ENCODE measurements around the gene OAF. TPM values are rescaled to one million over a fixed set of nuclear protein-coding genes. Genes with fewer than 3 reads are reported as not detected.

Gene OAF
- total and polyA plus RNA-seq, 2 donors (not counting 1 experiment from before 2014, with no cell fraction given): 1.3 to 1.9 TPM

DNA sequence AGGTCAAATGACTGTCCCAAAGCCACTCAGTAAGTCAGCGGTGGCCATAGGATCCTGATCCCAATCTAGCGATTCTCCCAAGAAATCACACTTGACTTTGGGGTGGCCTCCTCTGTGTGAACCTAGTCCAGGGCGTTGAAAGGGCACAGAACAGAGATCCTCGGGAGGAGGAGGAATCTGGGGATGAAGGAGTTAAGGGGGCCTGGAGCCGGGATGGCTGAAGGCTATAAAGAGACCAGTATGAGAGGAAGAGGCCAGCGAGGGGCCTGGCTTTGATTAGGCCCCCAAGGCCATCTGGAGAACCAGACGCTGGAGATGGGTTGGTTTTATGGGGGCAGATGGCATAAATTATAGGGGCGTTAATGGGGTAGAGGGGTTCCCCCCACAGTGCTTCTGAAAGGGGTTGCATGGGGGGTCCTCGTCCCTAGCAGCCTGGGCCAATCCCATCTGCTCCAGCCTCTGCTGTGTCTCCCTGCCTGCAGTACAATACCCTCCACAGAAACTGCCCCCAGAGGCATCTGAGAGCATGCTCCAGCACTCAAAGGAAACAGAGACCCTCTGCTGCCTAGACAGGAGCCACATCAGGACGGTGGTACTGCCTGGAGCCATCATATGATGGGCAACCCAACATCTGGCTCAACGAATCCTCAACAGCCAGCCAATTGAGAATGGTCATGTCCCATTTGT lies 37.7 kb upstream of the OAF start:
- 78% methylated on average over 10 of the region's 11 CpGs for whole genome bisulfite sequencing (ENCODE audit: insufficient coverage)
- CTCF ChIA-PET: interaction anchor here (1.5 to 1.6 kb wide), 2 partner anchors 128 to 130 kb away, joined by 3 read pairs; no protein-coding TSS in a partner anchor

DNA sequence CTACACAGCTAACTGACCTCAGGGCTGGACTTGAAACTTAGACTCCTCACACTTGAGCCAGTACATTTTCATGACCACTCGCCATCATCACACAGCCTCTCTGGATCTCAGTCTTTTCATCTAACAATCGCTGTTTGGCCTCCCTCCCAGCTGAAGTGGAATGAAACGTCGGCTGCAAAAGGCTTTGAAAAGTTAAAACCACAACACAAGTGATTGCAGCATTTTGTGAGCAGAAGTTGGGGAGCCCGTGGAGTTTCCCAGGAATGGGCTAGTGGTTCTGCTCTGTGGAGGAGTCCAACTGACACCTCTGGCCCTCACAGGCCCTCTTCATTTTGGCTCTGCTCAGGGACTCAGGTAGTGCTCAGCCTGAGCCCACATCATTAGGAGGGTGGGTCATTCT lies 37.0 kb upstream of the OAF start:
- CTCF ChIA-PET: interaction anchor here (1.6 kb wide), 1 partner anchor 129 kb away, joined by 3 read pairs; no protein-coding TSS in a partner anchor
- intact Hi-C loops (cut with micrococcal nuclease): no loop called here
- Histone ChIP-seq H3K79me2 (ENCODE audit: control insufficient read depth, insufficient read depth, low read length) (no peaks in the 10 kb centered on the region), H3K36me3 (replicated peaks in 1 of 2; ENCODE audit: control extremely low read depth in 1 of 2, control insufficient read depth in 1 of 2, extremely low read depth in 1 of 2, insufficient read depth in 2 of 2, low read length in 1 of 2) (no peaks in the 10 kb centered on the region), H3K9me3 (ENCODE audit: control extremely low read depth in 1 of 3, control insufficient read depth in 2 of 3, insufficient read depth in 1 of 3, low read length in 2 of 3) (peaks cover 0 to 16% (median 0%) of the 10 kb centered on the region in 3 donors), H3K4me2 (replicated peaks; ENCODE audit: low read depth, low read length, poor library complexity, severe bottlenecking) (no peak overlapping the region), H4K20me1 (ENCODE audit: control insufficient read depth, insufficient read depth, low read length, poor library complexity, severe bottlenecking) (no peaks in the 10 kb centered on the region), H2AFZ (ENCODE audit: insufficient read depth, low read depth, low read length, poor library complexity, severe bottlenecking) (no peak overlapping the region), H3K4me1 (ENCODE audit: control insufficient read depth in 2 of 2, insufficient read depth in 2 of 2, low read length in 2 of 2) (peaks cover 14% of the 10 kb centered on the region in 2 donors), H3K4me3 (ENCODE audit: control extremely low read depth in 1 of 5, extremely low read depth in 1 of 5, insufficient read depth in 1 of 5, low read depth in 2 of 5, low read length in 4 of 5) (no peak overlapping the region), H3K27ac (ENCODE audit: low read length in 2 of 2) (no peak overlapping the region), H3K9ac (ENCODE audit: low read length) (no peak overlapping the region), H3K27me3 (replicated peaks in 1 of 4; ENCODE audit: control extremely low read depth in 1 of 4, control insufficient read depth in 3 of 4, insufficient read depth in 4 of 4, low read length in 3 of 4) (peaks cover 0 to 43% (median 18%) of the 10 kb centered on the region in 4 experiments)
- ATAC-seq (ENCODE audit: low read depth) (no peak), DNase-seq (no peak)
- Mint-ChIP-seq H3K27ac (no peak overlapping the region), H3K4me3 (no peak overlapping the region), H3K4me1 (peaks cover 10% of the 10 kb centered on the region), H3K27me3 (peaks cover 35% of the 10 kb centered on the region), H3K9me3 (ENCODE audit: insufficient read depth) (no peaks in the 10 kb centered on the region)
- TF ChIP-seq, protein P1, sequence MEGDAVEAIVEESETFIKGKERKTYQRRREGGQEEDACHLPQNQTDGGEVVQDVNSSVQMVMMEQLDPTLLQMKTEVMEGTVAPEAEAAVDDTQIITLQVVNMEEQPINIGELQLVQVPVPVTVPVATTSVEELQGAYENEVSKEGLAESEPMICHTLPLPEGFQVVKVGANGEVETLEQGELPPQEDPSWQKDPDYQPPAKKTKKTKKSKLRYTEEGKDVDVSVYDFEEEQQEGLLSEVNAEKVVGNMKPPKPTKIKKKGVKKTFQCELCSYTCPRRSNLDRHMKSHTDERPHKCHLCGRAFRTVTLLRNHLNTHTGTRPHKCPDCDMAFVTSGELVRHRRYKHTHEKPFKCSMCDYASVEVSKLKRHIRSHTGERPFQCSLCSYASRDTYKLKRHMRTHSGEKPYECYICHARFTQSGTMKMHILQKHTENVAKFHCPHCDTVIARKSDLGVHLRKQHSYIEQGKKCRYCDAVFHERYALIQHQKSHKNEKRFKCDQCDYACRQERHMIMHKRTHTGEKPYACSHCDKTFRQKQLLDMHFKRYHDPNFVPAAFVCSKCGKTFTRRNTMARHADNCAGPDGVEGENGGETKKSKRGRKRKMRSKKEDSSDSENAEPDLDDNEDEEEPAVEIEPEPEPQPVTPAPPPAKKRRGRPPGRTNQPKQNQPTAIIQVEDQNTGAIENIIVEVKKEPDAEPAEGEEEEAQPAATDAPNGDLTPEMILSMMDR (IDR thresholded peaks at IDR 0.05): no peak
- TF ChIP-seq EZH2 (IDR thresholded peaks at IDR 0.05; ENCODE audit: borderline replicate concordance, insufficient read depth, low read depth, low read length, poor library complexity, severe bottlenecking): no peak
- 80% methylated on average over 4 of the region's 5 CpGs for WGBS (ENCODE audit: insufficient coverage)
- POLR2A ChIA-PET: no interaction called here

More for the DNA sequence above, 37.7 kb upstream of the OAF start:
- Histone ChIP-seq H3K9ac (ENCODE audit: low read length) (no peak overlapping the region), H3K36me3 (replicated peaks in 1 of 2; ENCODE audit: control extremely low read depth in 1 of 2, control insufficient read depth in 1 of 2, extremely low read depth in 1 of 2, insufficient read depth in 2 of 2, low read length in 1 of 2) (no peaks in the 10 kb centered on the region), H2AFZ (ENCODE audit: insufficient read depth, low read depth, low read length, poor library complexity, severe bottlenecking) (no peak overlapping the region), H3K9me3 (ENCODE audit: control extremely low read depth in 1 of 3, control insufficient read depth in 2 of 3, insufficient read depth in 1 of 3, low read length in 2 of 3) (peaks cover 0 to 19% (median 0%) of the 10 kb centered on the region in 3 donors), H4K20me1 (ENCODE audit: control insufficient read depth, insufficient read depth, low read length, poor library complexity, severe bottlenecking) (no peaks in the 10 kb centered on the region), H3K4me1 (ENCODE audit: control insufficient read depth in 2 of 2, insufficient read depth in 2 of 2, low read length in 2 of 2) (peaks cover 17 to 19% of the 10 kb centered on the region in 2 donors), H3K4me2 (replicated peaks; ENCODE audit: low read depth, low read length, poor library complexity, severe bottlenecking) (no peak overlapping the region), H3K27ac (ENCODE audit: low read length in 2 of 2) (no peak overlapping the region), H3K27me3 (replicated peaks in 1 of 4; ENCODE audit: control extremely low read depth in 1 of 4, control insufficient read depth in 3 of 4, insufficient read depth in 4 of 4, low read length in 3 of 4) (peaks cover 0 to 49% (median 23%) of the 10 kb centered on the region in 4 experiments), H3K4me3 (ENCODE audit: control extremely low read depth in 1 of 5, extremely low read depth in 1 of 5, insufficient read depth in 1 of 5, low read depth in 2 of 5, low read length in 4 of 5) (no peak overlapping the region), H3K79me2 (ENCODE audit: control insufficient read depth, insufficient read depth, low read length) (no peaks in the 10 kb centered on the region)
- H3K9me3 Mint-ChIP-seq (ENCODE audit: insufficient read depth): no peaks in the 10 kb centered on the region
- ATAC-seq (ENCODE audit: low read depth): no peak
- POLR2A ChIA-PET: no interaction called here
- peaks cover 42% of the 10 kb centered on the region for H3K27me3 Mint-ChIP-seq
- TF ChIP-seq EZH2 (IDR thresholded peaks at IDR 0.05; ENCODE audit: borderline replicate concordance, insufficient read depth, low read depth, low read length, poor library complexity, severe bottlenecking): no peak
- H3K27ac Mint-ChIP-seq: no peak overlapping the region
- H3K4me3 Mint-ChIP-seq: no peak overlapping the region
- DNase-seq: no peak
- peaks cover 14% of the 10 kb centered on the region for H3K4me1 Mint-ChIP-seq
- intact Hi-C loops (cut with micrococcal nuclease): no loop called here
